GM12892 (cell line): ENCODE results near the gene UBASH3A.

Experiments
- POLR2A ChIP-seq: IDR thresholded peaks from 2 replicates; pipeline ENCODE4 v1.6.1; 2011; ENCODE audit warnings: low read depth, low read length, control low read depth
- POLR2AphosphoS5 ChIP-seq: IDR thresholded peaks from 2 replicates; pipeline ENCODE4 v1.6.1; 2011; ENCODE audit warnings: low read depth, low read length, control low read depth

DNA sequence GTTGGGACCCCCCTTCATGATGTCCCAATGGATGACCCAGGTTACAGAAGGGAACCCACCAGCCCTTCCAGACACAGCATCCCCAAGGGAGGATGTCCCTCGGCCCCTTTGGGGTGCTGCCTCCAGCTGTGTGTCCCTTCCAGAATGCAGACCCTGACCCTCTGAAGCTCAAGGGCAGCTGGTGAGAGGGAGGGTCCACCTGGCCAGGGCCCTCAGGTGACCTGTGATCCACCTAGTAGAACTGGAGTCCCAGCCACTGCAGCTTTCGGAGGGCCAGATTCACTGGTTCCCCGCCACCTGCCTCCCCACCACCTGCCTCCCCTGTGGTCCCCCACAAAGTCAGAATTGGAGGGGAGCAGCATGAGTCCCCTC is 27.8 kb upstream of the UBASH3A start:
- TF ChIP-seq POLR2A = no peak
- no peak for TF ChIP-seq POLR2AphosphoS5
